HCT116 (cell line): ENCODE measurements around the gene SSMEM1. TPM values are rescaled to one million over a fixed set of nuclear protein-coding genes. Genes with fewer than 3 reads are reported as not detected.
"Not testable (repeated sequence)": the region's sequence is repeated elsewhere in the genome, so short reads cannot be mapped to it uniquely, and the experiment has no call there.

ENCODE experiments used
- ATAC-seq: fragments of 200-7000 bp; cut with Tn5 transposase; 2 replicates; pipeline ENCODE4 v1.9.1; 2020; ENCODE audit warnings: mild to moderate bottlenecking, moderate library complexity
- BruUV-seq: library from RNA; stranded (reverse); fragments of 400-500 nt; replicated peaks from 2 replicates; lab custom pipeline; 2021; lab: Mats Ljungman, UMichigan
- CTCF ChIA-PET: fragments of 300-600 bp; sonication (Branson Sonifier 250); formaldehyde crosslinking; loops from one replicate; lab custom pipeline; 2021; ENCODE audit warnings: antibody characterized with exemption; lab: Charles Lee
- POLR2A ChIA-PET: fragments of 300-600, 350-600 bp; sonication (Branson Sonifier 250); formaldehyde crosslinking; loops from one replicate; lab custom pipeline; 2021; ENCODE audit warnings: antibody characterized with exemption; lab: Charles Lee
- RAD21 ChIA-PET, 2 experiments: fragments of 300-600 bp; sonication (Branson Sonifier 250); formaldehyde crosslinking; loops; one replicate each; lab custom pipeline; 2023; ENCODE audit warnings: low total read pairs in 2 of 2; ENCODE audit not compliant: uncharacterized antibody in 2 of 2, unreplicated experiment in 2 of 2, low non-redundant PET in 1 of 2; lab: Charles Lee
- DNase-seq: peaks from one replicate; pipeline ENCODE4 v3.0.0-alpha.2; 2010; ENCODE audit warnings: low read depth, low spot score
- H2AFZ ChIP-seq: fragments of 200-600 bp; shearing (Covaris generic), sonication (generic); 2 replicates; pipeline ENCODE4 v1.6.1; 2017; ENCODE audit warnings: low read depth, mixed run types, mixed read lengths, antibody characterized with exemption, low read length; ENCODE audit not compliant: poor library complexity, severe bottlenecking
- H3K27ac ChIP-seq: 2 replicates; pipeline ENCODE4 v1.5.1; 2012; ENCODE audit warnings: low read depth, low read length
- H3K27me3 ChIP-seq: fragments of 200-600 bp; sonication (generic); 2 replicates; pipeline ENCODE4 v1.6.1; 2016; ENCODE audit warnings: mixed run types, low read length, mixed read lengths; ENCODE audit not compliant: insufficient read depth
- H3K36me3 ChIP-seq, 2 experiments: fragments of 200-500 bp in 1 of 2; fragments of 200-600 bp in 1 of 2; sonication (Bioruptor generic) in 1 of 2; sonication (generic) in 1 of 2; 2 replicates each; pipeline versions ENCODE4 v1.5.1 to v1.6.1; 2014 to 2016; ENCODE audit warnings: low read length in 2 of 2, inconsistent platforms in 1 of 2, mixed read lengths in 1 of 2, mixed run types in 1 of 2; ENCODE audit not compliant: insufficient read depth in 2 of 2, control insufficient read depth in 1 of 2
- H3K4me1 ChIP-seq, 2 experiments: fragments of 200-600 bp in 1 of 2; sonication (generic) in 1 of 2; 2 replicates each; pipeline versions ENCODE4 v1.5.1 to v1.6.1; 2012 to 2017; ENCODE audit warnings: low read length in 2 of 2, inconsistent platforms in 1 of 2, mild to moderate bottlenecking in 1 of 2, mixed read lengths in 1 of 2, mixed run types in 1 of 2, moderate library complexity in 1 of 2; ENCODE audit not compliant: insufficient read depth in 2 of 2, control insufficient read depth in 1 of 2
- H3K4me2 ChIP-seq: fragments of 200-600 bp; sonication (generic); 2 replicates; pipeline ENCODE4 v1.6.1; 2017; ENCODE audit warnings: mixed run types, low read length, mixed read lengths
- H3K4me3 ChIP-seq, 2 experiments: fragments of 200-600 bp in 1 of 2; sonication (generic) in 1 of 2; replicated peaks in 1 of 2; 2 replicates each; pipeline ENCODE4 v1.5.1; 2011 to 2016; ENCODE audit warnings: low read length in 2 of 2, control low read depth in 1 of 2, low read depth in 1 of 2, mild to moderate bottlenecking in 1 of 2, mixed read lengths in 1 of 2, mixed run types in 1 of 2
- H3K79me2 ChIP-seq: fragments of 200-600 bp; sonication (generic); 2 replicates; pipeline ENCODE4 v1.6.1; 2017; ENCODE audit warnings: mild to moderate bottlenecking, mixed run types, low read length, moderate library complexity, mixed read lengths; ENCODE audit not compliant: insufficient read depth
- H3K9ac ChIP-seq: fragments of 200-600 bp; sonication (generic); 2 replicates; pipeline ENCODE4 v1.6.1; 2016; ENCODE audit warnings: low read length, mixed read lengths
- H3K9me2 ChIP-seq: fragments of 200-600 bp; sonication (generic), shearing (Covaris generic); 2 replicates; pipeline ENCODE4 v1.6.1; 2017; ENCODE audit warnings: mixed run types, mild to moderate bottlenecking, moderate library complexity; ENCODE audit not compliant: insufficient read depth
- H3K9me3 ChIP-seq, 2 experiments: fragments of 200-500 bp in 1 of 2; fragments of 200-600 bp in 1 of 2; sonication (Bioruptor generic) in 1 of 2; sonication (generic) in 1 of 2; 2 replicates each; pipeline ENCODE4 v1.6.1; 2014 to 2017; ENCODE audit warnings: low read length in 2 of 2, mixed read lengths in 2 of 2, inconsistent platforms in 1 of 2, low read depth in 1 of 2, mild to moderate bottlenecking in 1 of 2, mixed run types in 1 of 2, moderate library complexity in 1 of 2; ENCODE audit not compliant: control insufficient read depth in 1 of 2, insufficient read depth in 1 of 2
- H4K20me1 ChIP-seq: fragments of 200-600 bp; sonication (generic), shearing (Covaris generic); 2 replicates; pipeline ENCODE4 v1.6.1; 2017; ENCODE audit warnings: mixed run types, mild to moderate bottlenecking, moderate library complexity; ENCODE audit not compliant: insufficient read depth
- REST ChIP-seq: IDR thresholded peaks from 2 replicates; pipeline ENCODE4 v1.6.1; 2012; ENCODE audit warnings: low read depth
- intact Hi-C: fragments of 100-400 bp; cut with micrococcal nuclease; formaldehyde crosslinking; loops from 2 replicates; pipeline ENCODE4 v1.10.0; 2022
- total RNA-seq: library from RNA; stranded (reverse); gene quantifications from one replicate; pipeline ENCODE4 v1.2.1, GENCODE V29; 2021; ENCODE audit not compliant: unreplicated experiment

The SSMEM1 gene
- total RNA-seq, 1 experiment from 2014 or later, result not detected

DNA sequence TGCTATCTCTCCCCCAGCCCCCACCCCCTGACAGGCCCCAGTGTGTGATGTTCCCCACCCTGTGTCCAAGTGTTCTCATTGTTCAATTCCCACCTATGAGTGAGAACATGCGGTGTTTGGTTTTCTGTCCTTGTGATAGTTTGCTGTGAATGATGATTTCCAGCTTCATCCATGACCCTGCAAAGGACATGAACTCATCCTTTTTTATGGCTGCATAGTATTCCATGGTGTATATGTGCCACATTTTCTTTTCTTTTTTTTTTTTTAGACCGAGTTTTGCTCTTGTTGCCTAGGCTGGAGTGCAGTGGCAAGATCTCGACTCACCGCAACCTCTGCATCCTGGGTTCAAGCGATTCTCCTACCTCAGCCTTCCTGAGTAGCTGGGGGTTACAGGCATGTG, 41.2 kb downstream of the SSMEM1 start:
- DNase-seq, H4K20me1 ChIP-seq, BruUV-seq, H3K79me2 ChIP-seq, H3K9me3 ChIP-seq, H3K4me3 ChIP-seq, CTCF ChIA-PET, H3K9ac ChIP-seq, H3K4me1 ChIP-seq, ATAC-seq, H2AFZ ChIP-seq, POLR2A ChIA-PET, RAD21 ChIA-PET, H3K27me3 ChIP-seq, H3K9me2 ChIP-seq, H3K36me3 ChIP-seq, H3K27ac ChIP-seq, H3K4me2 ChIP-seq: not testable (repeated sequence)
- intact Hi-C loops, result loop anchor here (10.0 kb wide), 1 partner anchor 446 kb away; no protein-coding TSS in a partner anchor

DNA sequence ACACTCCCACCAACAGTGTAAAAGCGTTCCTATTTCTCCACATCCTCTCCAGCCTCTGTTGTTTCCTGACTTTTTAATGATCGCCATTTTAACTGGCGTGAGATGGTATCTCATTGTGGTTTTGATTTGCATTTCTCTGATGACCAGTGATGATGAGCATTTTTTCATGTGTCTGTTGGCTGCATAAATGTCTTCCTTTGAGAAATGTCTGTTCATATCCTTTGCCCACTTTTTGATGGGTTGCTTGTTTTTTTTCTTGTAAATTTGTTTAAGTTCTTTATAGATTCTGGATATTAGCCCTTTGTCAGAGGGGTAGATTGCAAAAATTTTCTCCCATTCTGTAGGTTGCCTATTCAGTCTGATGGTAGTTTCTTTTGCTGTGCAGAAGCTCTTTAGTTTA, 42.0 kb downstream of the SSMEM1 start:
- H3K9me2 ChIP-seq, H3K9ac ChIP-seq, H2AFZ ChIP-seq, H3K27me3 ChIP-seq, RAD21 ChIA-PET, ATAC-seq, H4K20me1 ChIP-seq, H3K79me2 ChIP-seq, H3K4me1 ChIP-seq, CTCF ChIA-PET, H3K9me3 ChIP-seq, H3K27ac ChIP-seq, DNase-seq, H3K4me3 ChIP-seq, H3K4me2 ChIP-seq, POLR2A ChIA-PET, BruUV-seq, H3K36me3 ChIP-seq: not testable (repeated sequence)
- intact Hi-C loops, result loop anchor here (10.0 kb wide), 1 partner anchor 445 kb away; no protein-coding TSS in a partner anchor

DNA sequence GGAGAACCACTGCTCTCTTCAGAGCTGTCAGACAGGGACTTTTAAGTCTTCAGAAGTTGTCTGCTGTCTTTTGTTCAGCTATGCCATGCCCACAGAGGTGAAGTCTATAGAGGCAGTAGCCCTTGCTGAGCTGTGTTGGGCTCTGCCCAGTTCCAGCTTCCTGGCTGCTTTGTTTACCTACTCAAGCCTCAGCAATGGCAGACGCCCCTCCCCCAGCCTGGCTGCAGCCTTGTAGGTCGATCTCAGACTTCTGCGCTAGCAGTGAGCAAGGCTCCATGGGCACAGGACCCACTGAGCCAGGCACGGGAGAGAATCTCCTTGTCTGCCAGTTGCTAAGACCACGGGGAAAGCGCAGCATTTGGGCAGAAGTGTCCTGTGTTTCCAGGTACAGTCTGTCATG, 46.9 kb downstream of the SSMEM1 start:
- no TSS peak for BruUV-seq
- ATAC-seq, result no peak
- no peak overlapping the region for H3K27ac ChIP-seq

More for the DNA sequence above, 46.9 kb downstream of the SSMEM1 start:
- Histone ChIP-seq H2AFZ (no peak overlapping the region), H3K9ac (no peak overlapping the region), H3K27me3 (no peaks in the 10 kb centered on the region), H3K9me2 (no peaks in the 10 kb centered on the region), H4K20me1 (no peaks in the 10 kb centered on the region), H3K79me2 (no peaks in the 10 kb centered on the region), H3K9me3 (no peaks in the 10 kb centered on the region), H3K4me2 (no peak overlapping the region), H3K4me1 (no peaks in the 10 kb centered on the region), H3K36me3 (no peaks in the 10 kb centered on the region), H3K4me3 (no peak overlapping the region)
- ChIA-PET CTCF (no interaction called here), POLR2A (no interaction called here), RAD21 (no interaction called here)
- TF ChIP-seq REST, result no peak
- intact Hi-C loops, result no loop called here
- no peak for DNase-seq
